Central memory CD8-positive, alpha-beta T cell (primary cell): Measurements from ENCODE around the gene TCAP.

ENCODE experiments used
- ATAC-seq: fragments of 150-1000 bp; cut with Tn5 transposase; replicated peaks from 2 replicates; pipeline ENCODE4 v1.10.0; 2022; ENCODE audit warnings: mild to moderate bottlenecking, moderate FRiP score, moderate number of reproducible peaks; ENCODE audit not compliant: poor library complexity, severe bottlenecking; ENCODE audit errors: extremely low read depth
- DNase-seq, 2 donors: peaks; one replicate each; pipeline ENCODE4 v3.0.0; 2021; ENCODE audit warnings: low spot score in 2 of 2
- H3K27ac Mint-ChIP-seq: one replicate; pipeline ENCODE4 v1.8.0; 2022; ENCODE audit warnings: low read depth, mild to moderate bottlenecking, moderate library complexity, mixed read lengths
- H3K27me3 Mint-ChIP-seq: one replicate; pipeline ENCODE4 v1.8.0; 2022; ENCODE audit warnings: mixed read lengths
- H3K36me3 Mint-ChIP-seq: one replicate; pipeline ENCODE4 v1.8.0; 2022; ENCODE audit warnings: mild to moderate bottlenecking, moderate library complexity, mixed read lengths; ENCODE audit not compliant: insufficient read depth
- H3K4me1 Mint-ChIP-seq: one replicate; pipeline ENCODE4 v1.8.0; 2022; ENCODE audit warnings: mixed read lengths
- H3K4me3 Mint-ChIP-seq: one replicate; pipeline ENCODE4 v1.8.0; 2022; ENCODE audit warnings: mild to moderate bottlenecking, moderate library complexity, mixed read lengths
- H3K9me3 Mint-ChIP-seq: one replicate; pipeline ENCODE4 v1.8.0; 2022; ENCODE audit warnings: mixed read lengths

TCAP gene

DNA sequence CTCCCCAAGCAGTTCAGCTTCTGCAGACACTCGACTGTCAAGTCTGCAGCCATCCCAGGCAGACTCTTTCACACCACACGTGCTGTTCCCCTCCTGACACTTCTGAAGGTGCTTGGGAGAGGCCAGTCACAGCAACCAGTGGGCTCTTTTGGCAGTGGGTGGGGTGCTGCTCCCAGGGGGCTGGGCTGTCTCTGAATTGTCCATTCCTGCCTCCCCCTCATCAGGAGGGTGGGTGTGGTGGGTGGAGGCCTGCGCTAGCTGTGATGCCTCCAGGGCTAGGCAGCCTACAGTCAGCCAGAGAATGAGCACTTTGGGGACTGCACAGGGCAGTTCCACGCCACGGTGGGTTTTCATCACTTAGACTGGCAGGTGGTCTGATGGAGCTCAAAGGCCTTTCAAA, 17.9 kb upstream of the TCAP start:
- no peaks in the 10 kb centered on the region for H3K9me3 Mint-ChIP-seq
- no peaks in the 10 kb centered on the region for H3K27me3 Mint-ChIP-seq
- no peak overlapping the region for H3K27ac Mint-ChIP-seq
- peaks cover 9% of the 10 kb centered on the region for H3K36me3 Mint-ChIP-seq
- peaks cover 67% of the 10 kb centered on the region for H3K4me1 Mint-ChIP-seq
- no peak for DNase-seq
- ATAC-seq = no peak
- no peak overlapping the region for H3K4me3 Mint-ChIP-seq

DNA sequence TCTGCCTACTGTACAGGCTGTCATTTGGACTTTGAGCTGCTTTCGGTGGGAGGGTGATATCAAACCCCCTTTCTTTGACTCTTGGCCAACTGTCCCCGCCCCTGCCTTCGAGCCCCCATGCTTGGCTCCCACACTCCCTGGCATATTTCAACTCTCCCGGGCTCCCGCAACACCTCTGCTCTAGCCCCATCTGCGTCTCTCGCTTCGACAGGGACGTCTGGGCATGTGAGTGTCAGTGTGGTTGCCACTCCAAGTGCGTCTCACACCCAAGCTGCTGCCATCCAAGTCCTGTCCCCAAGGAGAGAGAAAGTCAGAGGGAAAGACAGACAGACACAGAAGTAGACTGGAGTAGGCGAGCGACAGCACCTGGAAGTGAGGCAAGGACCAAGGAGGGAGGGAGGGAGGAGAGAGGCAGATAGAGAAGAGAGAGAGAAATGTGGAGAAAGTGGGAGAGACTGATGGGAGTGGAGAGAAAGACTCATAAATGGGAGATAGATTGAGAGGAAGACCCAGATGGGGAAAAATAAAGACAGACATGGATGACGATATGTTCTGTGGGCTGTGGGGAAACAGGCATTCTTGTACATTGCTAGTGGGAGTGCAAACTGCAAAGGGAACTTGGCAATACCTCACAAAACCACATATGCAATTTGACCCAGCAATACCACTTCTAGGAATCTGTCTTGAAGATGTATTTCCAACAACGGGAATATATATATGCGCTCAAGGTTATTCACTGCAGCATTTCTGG, 16.4 kb upstream of the TCAP start:
- H3K27ac Mint-ChIP-seq = peak overlapping the region; percentile 50
- H3K27me3 Mint-ChIP-seq = no peaks in the 10 kb centered on the region
- ATAC-seq (no peak), DNase-seq (no peak)
- no peaks in the 10 kb centered on the region for H3K9me3 Mint-ChIP-seq
- H3K4me1 Mint-ChIP-seq = peaks cover 60% of the 10 kb centered on the region
- H3K4me3 Mint-ChIP-seq = no peak overlapping the region
- peaks cover 12% of the 10 kb centered on the region for H3K36me3 Mint-ChIP-seq

DNA sequence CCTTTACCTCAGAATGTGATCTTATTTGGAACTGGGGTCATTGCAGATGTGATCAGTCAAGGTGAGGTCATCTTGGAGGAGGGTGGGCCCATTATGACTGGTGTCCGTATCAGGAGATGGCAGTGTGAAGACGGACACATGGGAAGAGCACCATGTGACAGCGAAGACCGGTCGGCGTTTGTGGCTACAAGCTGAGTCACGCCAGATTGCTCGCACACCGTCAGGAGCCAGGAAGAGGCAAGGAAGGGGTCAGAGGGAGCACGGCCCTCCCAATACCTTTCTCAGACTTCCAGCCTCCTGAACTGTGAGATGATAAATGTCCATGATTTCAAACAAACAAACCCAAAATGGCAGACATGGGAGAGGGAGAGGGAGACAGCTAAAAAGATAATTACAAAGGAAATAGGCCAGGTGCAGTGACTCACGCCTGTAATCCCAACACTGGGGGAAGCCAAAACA, 15.0 kb upstream of the TCAP start:
- Mint-ChIP-seq H3K4me1 (peaks cover 46% of the 10 kb centered on the region), H3K27me3 (no peaks in the 10 kb centered on the region), H3K9me3 (no peaks in the 10 kb centered on the region), H3K27ac (peak overlapping the region; percentile 49), H3K4me3 (no peak overlapping the region), H3K36me3 (peaks cover 13% of the 10 kb centered on the region)
- DNase-seq (no peak), ATAC-seq (no peak)

DNA sequence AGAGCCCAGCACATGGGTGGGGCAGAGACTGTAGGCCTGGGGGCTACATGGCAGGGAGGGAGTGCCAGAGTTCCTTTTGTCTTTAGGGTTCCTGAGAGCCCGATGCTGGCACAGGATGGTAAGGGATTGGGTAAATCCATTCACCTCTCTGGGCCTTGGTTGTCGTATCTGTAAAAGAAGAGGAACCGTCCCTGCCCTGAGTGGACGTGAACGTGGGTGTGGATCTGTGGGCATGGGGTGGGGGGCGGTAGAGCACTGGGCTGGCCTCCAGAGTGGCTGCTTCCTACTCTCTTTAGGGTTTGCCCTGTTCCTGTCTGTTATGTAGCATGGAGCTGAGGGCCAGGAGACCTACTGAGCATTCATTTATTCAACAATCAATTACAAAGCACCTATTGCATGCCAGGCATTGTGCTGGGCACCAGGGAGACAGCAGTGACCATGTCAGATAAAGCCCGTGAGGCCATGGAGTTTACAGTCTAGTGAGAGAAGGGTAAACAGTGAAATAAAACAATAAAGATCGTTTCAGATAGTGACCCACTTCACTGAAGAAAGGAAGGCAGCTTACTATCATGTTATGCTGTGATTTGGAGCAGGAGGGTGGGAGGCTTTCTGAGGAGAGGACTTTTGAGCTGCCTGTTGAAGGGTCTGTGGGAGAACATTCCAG, 13.1 kb upstream of the TCAP start:
- peak overlapping the region; percentile 80 for H3K27ac Mint-ChIP-seq
- H3K36me3 Mint-ChIP-seq = peaks cover 17% of the 10 kb centered on the region
- H3K4me1 Mint-ChIP-seq = peaks cover 39% of the 10 kb centered on the region
- H3K4me3 Mint-ChIP-seq = no peak overlapping the region
- DNase-seq (no peak), ATAC-seq (no peak)
- H3K27me3 Mint-ChIP-seq = no peaks in the 10 kb centered on the region
- no peaks in the 10 kb centered on the region for H3K9me3 Mint-ChIP-seq

DNA sequence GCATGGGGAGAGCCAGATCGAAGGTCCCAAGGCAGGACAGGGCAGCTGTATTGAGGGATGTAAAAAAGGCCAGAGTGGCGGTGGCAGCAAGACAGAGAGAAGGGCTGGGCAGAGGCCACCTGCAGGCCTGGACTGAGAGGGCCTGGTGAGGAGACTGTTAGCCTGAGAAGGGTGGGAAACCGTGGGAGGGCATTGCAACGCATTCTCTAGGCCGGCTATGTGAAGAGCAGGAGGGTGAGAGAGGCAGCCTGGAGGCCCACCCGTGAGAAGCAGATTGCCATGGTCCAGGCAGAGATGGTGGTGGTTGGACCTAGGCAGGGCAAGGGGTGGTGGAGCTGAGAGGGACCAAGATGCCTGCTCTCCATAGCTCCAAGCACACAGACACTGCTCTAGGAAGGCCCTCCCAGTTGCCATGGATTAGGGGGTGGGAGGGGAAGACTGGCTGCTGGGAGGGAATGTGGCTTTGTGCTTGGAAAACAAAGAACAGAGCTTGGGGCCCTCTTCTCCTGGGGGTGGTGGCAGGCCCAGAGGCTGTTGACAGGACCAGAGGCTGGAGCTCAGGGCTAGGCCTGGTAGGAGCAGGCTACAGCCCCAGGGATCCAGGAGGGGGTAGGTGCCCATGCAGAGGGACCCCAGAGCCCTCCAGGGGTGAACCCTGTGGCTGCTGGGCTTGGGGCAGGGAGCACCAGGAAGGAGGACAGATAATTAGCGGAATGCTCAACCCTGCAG, 12.4 kb upstream of the TCAP start:
- peaks cover 39% of the 10 kb centered on the region for H3K4me1 Mint-ChIP-seq
- DNase-seq = no peak
- no peaks in the 10 kb centered on the region for H3K9me3 Mint-ChIP-seq
- no peak for ATAC-seq
- no peak overlapping the region for H3K4me3 Mint-ChIP-seq
- peak overlapping the region; percentile 80 for H3K27ac Mint-ChIP-seq
- H3K36me3 Mint-ChIP-seq = peaks cover 19% of the 10 kb centered on the region
- no peaks in the 10 kb centered on the region for H3K27me3 Mint-ChIP-seq

DNA sequence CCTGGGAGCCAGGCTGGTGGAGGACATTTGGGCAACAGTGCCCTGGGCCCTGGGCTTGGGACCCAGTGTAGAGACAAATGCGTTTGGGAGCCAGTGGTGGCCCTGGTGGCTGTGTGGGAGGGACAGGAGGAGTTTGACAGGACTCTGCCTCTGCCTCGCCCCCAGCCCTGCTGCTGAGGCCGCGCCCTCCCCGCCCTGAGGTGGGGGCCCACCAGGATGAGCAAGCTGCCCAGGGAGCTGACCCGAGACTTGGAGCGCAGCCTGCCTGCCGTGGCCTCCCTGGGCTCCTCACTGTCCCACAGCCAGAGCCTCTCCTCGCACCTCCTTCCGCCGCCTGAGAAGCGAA, 11.9 kb upstream of the TCAP start:
- Mint-ChIP-seq H3K9me3 (no peaks in the 10 kb centered on the region), H3K36me3 (peaks cover 18% of the 10 kb centered on the region), H3K27ac (peak overlapping the region; percentile 87), H3K4me3 (no peak overlapping the region), H3K4me1 (peaks cover 39% of the 10 kb centered on the region), H3K27me3 (no peaks in the 10 kb centered on the region)
- no peak for ATAC-seq
- DNase-seq = no peak

DNA sequence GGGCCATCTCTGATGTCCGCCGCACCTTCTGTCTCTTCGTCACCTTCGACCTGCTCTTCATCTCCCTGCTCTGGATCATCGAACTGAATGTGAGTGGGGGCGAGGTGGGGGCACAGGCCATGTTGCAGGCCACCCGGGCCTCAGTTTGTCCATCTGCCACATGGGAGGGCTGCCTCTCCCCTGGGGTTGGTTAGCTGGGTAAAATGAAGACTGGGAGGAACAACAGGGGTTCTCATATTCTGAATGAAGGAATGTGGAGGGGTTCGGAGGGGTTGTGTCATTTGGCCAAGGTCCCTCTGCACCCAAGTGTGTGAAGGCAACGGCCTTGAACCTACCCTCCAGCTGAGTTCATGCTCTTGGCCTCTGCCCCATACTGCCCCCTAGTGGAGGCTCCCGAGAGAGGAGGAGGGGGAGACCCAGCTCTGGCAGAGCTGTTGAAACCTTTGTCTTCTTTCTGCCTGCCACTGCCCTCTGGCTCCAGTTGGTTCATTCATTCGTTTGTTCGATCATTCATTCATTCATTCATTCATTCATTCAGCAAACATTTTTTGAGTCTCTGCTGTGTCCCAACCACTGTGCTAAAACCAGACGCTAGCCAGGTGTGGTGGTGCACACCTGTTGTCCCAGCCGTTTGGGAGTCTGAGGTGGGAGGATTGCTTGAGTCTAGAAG, 11.4 kb upstream of the TCAP start:
- peaks cover 34% of the 10 kb centered on the region for H3K4me1 Mint-ChIP-seq
- H3K27me3 Mint-ChIP-seq = no peaks in the 10 kb centered on the region
- H3K4me3 Mint-ChIP-seq = no peak overlapping the region
- no peaks in the 10 kb centered on the region for H3K9me3 Mint-ChIP-seq
- peak; percentile 68 to 79 for DNase-seq
- peak; percentile 78 for ATAC-seq
- H3K27ac Mint-ChIP-seq = peak overlapping the region; percentile 87
- H3K36me3 Mint-ChIP-seq = peaks cover 18% of the 10 kb centered on the region

DNA sequence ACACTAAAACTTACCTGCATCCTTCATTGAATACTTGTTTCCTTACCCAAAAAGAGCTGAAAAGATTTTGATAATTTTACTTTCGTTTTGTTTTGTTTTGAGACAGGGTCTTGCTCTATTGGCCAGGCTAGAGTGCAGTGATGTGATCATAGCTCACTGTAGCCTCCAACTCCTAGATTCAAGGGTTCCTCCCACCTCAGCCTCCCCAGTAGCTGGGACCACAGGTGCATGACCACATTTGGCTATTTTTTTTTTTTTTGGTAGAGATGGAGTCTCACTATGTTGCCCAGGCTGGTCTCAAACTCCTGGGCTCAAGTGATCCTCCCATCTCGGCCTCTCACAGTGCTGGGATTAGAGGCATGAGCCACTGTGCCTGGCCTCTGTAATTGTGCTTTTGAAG, 10.0 kb upstream of the TCAP start:
- ATAC-seq = no peak
- no peak overlapping the region for H3K4me3 Mint-ChIP-seq
- DNase-seq = no peak
- no peaks in the 10 kb centered on the region for H3K9me3 Mint-ChIP-seq
- no peak overlapping the region for H3K27ac Mint-ChIP-seq
- H3K4me1 Mint-ChIP-seq = peaks cover 26% of the 10 kb centered on the region
- no peaks in the 10 kb centered on the region for H3K27me3 Mint-ChIP-seq
- peaks cover 19% of the 10 kb centered on the region for H3K36me3 Mint-ChIP-seq

DNA sequence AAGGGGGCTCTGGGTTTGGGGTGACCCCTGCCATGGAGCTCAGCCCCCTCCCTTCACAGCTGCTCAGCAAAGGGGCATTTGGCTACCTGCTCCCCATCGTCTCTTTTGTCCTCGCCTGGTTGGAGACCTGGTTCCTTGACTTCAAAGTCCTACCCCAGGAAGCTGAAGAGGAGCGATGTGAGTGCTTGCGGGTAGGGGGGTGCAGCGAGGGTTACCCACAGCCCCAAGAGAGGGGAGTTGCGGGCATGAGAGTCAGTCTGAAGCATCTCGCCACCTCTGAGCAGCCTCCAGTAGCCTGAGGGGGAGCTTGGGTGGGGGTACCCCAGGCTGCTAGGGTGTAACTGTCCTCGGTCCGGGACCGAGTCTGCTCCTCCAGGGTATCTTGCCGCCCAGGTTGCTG, 6.8 kb upstream of the TCAP start:
- no peaks in the 10 kb centered on the region for H3K4me1 Mint-ChIP-seq
- no peaks in the 10 kb centered on the region for H3K27me3 Mint-ChIP-seq
- DNase-seq (no peak), ATAC-seq (no peak)
- H3K9me3 Mint-ChIP-seq = no peaks in the 10 kb centered on the region
- H3K4me3 Mint-ChIP-seq = no peak overlapping the region
- H3K36me3 Mint-ChIP-seq = peaks cover 21% of the 10 kb centered on the region
- no peak overlapping the region for H3K27ac Mint-ChIP-seq

DNA sequence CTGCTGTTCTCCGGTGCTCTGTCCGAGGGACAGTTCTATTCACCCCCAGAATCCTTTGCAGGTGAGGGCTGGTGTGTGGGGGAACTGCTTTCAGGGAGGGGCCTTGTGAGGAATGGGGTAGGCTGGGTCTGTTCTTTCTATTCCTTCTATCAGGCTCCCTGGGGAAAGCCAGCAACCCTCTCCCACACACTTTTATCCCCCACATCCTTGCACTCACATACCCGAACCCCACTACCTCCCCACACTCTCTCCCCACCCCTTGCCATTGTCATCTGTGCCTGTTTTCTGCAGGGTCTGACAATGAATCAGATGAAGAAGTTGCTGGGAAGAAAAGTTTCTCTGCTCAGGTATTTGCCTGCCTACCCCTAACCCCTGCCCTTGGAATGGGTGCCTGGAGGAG, 6.4 kb upstream of the TCAP start:
- Mint-ChIP-seq H3K4me3 (no peak overlapping the region), H3K27ac (no peak overlapping the region), H3K27me3 (no peaks in the 10 kb centered on the region), H3K9me3 (no peaks in the 10 kb centered on the region), H3K4me1 (peaks cover 1% of the 10 kb centered on the region), H3K36me3 (peaks cover 20% of the 10 kb centered on the region)
- ATAC-seq = no peak
- no peak for DNase-seq

DNA sequence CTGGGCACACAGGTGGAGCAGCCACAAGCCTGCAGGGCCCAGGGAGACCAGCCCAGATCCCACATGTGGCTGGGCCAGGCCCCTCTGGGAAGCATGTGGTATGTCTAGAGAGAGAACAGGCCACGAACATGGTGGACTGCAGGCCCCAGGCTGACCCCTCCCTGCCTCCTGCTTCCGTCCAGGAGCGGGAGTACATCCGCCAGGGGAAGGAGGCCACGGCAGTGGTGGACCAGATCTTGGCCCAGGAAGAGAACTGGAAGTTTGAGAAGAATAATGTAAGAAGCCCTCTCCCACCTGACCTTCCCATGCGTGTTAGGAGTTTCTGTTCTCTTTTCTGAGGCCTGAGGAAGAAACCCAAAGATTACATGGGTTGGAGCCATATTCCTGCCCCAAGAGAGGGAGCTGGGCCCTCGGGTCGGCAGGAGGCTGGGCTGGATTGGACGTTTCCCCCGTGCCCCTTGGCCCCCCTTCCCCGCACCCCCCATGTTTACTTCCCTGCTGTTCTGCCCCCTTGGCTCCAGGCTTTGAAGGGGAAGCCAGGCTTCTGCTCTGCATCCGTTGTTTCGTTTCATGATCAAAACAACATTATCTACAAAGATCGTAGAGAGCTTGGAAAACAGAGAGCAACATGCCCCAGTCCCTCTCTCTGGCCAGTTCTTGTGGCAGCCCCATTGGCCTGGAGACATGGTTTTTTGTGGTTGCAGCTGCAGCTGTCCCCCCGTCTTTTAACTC, 5.7 kb upstream of the TCAP start:
- DNase-seq (no peak), ATAC-seq (no peak)
- Mint-ChIP-seq H3K36me3 (peaks cover 16% of the 10 kb centered on the region), H3K27me3 (no peaks in the 10 kb centered on the region), H3K4me3 (peak overlapping the region; percentile 9), H3K27ac (no peak overlapping the region), H3K4me1 (peaks cover 5% of the 10 kb centered on the region), H3K9me3 (no peaks in the 10 kb centered on the region)

DNA sequence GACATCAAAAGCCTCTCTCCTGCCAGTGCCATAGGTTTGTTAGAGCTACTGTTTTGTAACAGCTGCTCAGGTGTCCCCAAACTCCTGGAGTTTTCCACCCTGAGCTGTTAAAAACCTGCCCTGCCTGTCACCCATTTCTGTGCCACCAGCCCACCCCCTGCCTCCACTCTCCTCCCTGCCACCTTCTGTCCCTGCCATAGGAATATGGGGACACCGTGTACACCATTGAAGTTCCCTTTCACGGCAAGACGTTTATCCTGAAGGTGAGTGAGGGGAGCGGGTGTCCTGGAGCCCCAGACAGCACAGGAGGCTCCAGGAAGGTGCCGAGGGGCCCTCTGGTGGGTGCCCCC, 5.2 kb upstream of the TCAP start:
- DNase-seq (no peak), ATAC-seq (no peak)
- H3K27me3 Mint-ChIP-seq = no peaks in the 10 kb centered on the region
- H3K27ac Mint-ChIP-seq = no peak overlapping the region
- H3K36me3 Mint-ChIP-seq = peaks cover 16% of the 10 kb centered on the region
- peaks cover 5% of the 10 kb centered on the region for H3K4me1 Mint-ChIP-seq
- H3K9me3 Mint-ChIP-seq = no peaks in the 10 kb centered on the region
- H3K4me3 Mint-ChIP-seq = peak overlapping the region; percentile 9
